ENCODE measurements around the gene GPR142.

DNA sequence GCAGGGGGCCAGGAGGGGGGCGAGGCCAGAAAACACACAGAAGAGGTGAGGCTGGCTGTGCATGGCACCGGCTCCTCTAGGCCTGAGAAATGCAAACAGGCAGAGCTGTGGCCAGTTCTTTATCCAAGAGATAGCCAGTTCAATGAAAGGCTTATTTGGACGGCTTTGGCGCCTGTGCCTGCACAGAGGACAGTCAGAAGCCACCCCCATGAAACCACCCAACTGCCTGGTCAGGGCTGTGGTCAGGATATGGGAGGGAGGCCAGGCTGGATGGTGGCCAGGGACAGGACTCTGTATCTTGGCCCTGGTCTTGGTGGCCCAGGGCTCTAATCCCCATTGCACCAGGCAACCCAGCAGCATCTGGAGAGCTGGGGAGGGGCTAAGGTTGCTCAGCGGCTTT lies 40.1 kb downstream of the GPR142 start:
- TF ChIP-seq POLR2A (IDR thresholded peaks at IDR 0.05; ENCODE audit: low read depth, low read length) (no peak), POLR2AphosphoS5 (IDR thresholded peaks at IDR 0.05; ENCODE audit: low read depth, low read length) (no peak)

Measured in GM12892 (cell line).